Small intestine (tissue), 7 donors: ENCODE results near the gene CASP7. TPM values are rescaled to one million over a fixed set of nuclear protein-coding genes. Genes with fewer than 3 reads are reported as not detected.

Source experiments
- DNase-seq, 2 donors: peaks; one replicate each; pipeline versions ENCODE4 v3.0.0 to v3.0.0-alpha.2; 2013
- FAIRE-seq: peaks from 2 replicates; lab custom pipeline; 2012; peaks lifted over from hg19 to GRCh38; lab: Jason Lieb, UNC
- H3K27ac ChIP-seq, 3 donors: one replicate each; pipeline ENCODE4 v1.5.1; 2013; ENCODE audit warnings: low read length in 2 of 3, mild to moderate bottlenecking in 2 of 3, control low read depth in 1 of 3, inconsistent platforms in 1 of 3, low read depth in 1 of 3, moderate library complexity in 1 of 3
- H3K27me3 ChIP-seq, 3 donors: one replicate each; pipeline ENCODE4 v1.6.1; 2013; ENCODE audit warnings: low read length in 3 of 3, inconsistent platforms in 1 of 3; ENCODE audit not compliant: control insufficient read depth in 3 of 3, insufficient read depth in 3 of 3
- H3K36me3 ChIP-seq, 3 donors: one replicate each; pipeline ENCODE4 v1.6.1; 2013; ENCODE audit warnings: low read length in 3 of 3, inconsistent platforms in 1 of 3, low read depth in 1 of 3, mild to moderate bottlenecking in 1 of 3, moderate library complexity in 1 of 3; ENCODE audit not compliant: control insufficient read depth in 3 of 3, insufficient read depth in 2 of 3
- H3K4me1 ChIP-seq, 3 donors: one replicate each; pipeline ENCODE4 v1.6.1; 2013; ENCODE audit warnings: low read length in 2 of 3, inconsistent platforms in 1 of 3, low read depth in 1 of 3, mild to moderate bottlenecking in 1 of 3, moderate library complexity in 1 of 3; ENCODE audit not compliant: control insufficient read depth in 3 of 3, insufficient read depth in 2 of 3
- H3K4me3 ChIP-seq, 3 donors: one replicate each; pipeline ENCODE4 v1.5.1; 2013; ENCODE audit warnings: low read length in 3 of 3, control low read depth in 1 of 3, inconsistent platforms in 1 of 3, low read depth in 1 of 3, mild to moderate bottlenecking in 1 of 3, moderate library complexity in 1 of 3
- H3K9me3 ChIP-seq, 2 donors: one replicate each; pipeline ENCODE4 v1.6.1; 2013; ENCODE audit warnings: low read depth in 1 of 2, low read length in 1 of 2; ENCODE audit not compliant: control insufficient read depth in 2 of 2, insufficient read depth in 1 of 2
- WGBS, 3 donors: extraction: QIAGEN DNeasy Blood & Tissue Kit; methylation state at CpG; one replicate each; pipeline ENCODE4 v1.1.7; 2013; 5-methylcytosine and 5-hydroxymethylcytosine counted together
- polyA plus RNA-seq, 4 donors: library from polyadenylated mRNA; stranded (reverse) in 3 of 4; unstranded in 1 of 4; fragments of 200-250 nt in 3 of 4; fragments of 120-200 nt in 1 of 4; gene quantifications; one replicate each; pipeline versions ENCODE4 v1.2.1 to v1.2.3, GENCODE V29; 2013
- donor health status: healthy with polysubstance abuse.
- donor health status: control.
- donor health status: control.
- donor health status: Bipolar disorder and iron deficiency.
- donor health status: healthy.

The CASP7 gene
- polyA plus RNA-seq, 4 donors: 33.5 to 139 (median 74.8) TPM

GRCh38 chr10:113754125-113754524, 74.4 kb downstream of the CASP7 start:
- peaks cover 0 to 10% (median 1%) of the 10 kb centered on the region in 3 donors for H3K36me3 ChIP-seq
- H3K4me3 ChIP-seq: peak overlapping the region in 1 of 3 donors; percentile 9
- H3K4me1 ChIP-seq: peaks cover 3 to 36% (median 7%) of the 10 kb centered on the region in 3 donors
- WGBS, 3 donors: 50 to 74% (median 51%) methylated on average over 3 of the region's 3 CpGs
- H3K27me3 ChIP-seq: no peaks in the 10 kb centered on the region
- no peaks in the 10 kb centered on the region for H3K9me3 ChIP-seq
- DNase-seq (no peak), FAIRE-seq (no peak)
- H3K27ac ChIP-seq: peak overlapping the region; percentile 1 to 76 (median 36)

- WGBS, 3 donors: 17 to 63% (median 37%) methylated on average over 9 of the region's 9 CpGs
These were observed 75.1 kb downstream of the CASP7 start for GRCh38 chr10:113754768-113755167.

GRCh38 chr10:113756940-113757543, 77.3 kb downstream of the CASP7 start:
- Histone ChIP-seq H3K4me3 (no peak overlapping the region), H3K9me3 (no peaks in the 10 kb centered on the region), H3K27me3 (no peaks in the 10 kb centered on the region), H3K4me1 (peaks cover 3 to 31% (median 3%) of the 10 kb centered on the region in 3 donors), H3K36me3 (peaks cover 0 to 10% (median 1%) of the 10 kb centered on the region in 3 donors), H3K27ac (no peak overlapping the region)
- FAIRE-seq: no peak
- WGBS, 3 donors: 38 to 70% (median 54%) methylated on average over 12 of the region's 12 CpGs
- peak in 1 of 2 donors; percentile 53 for DNase-seq

More at GRCh38 chr10:113754768-113755167, 75.1 kb downstream of the CASP7 start:
- Histone ChIP-seq H3K27ac (peak overlapping the region; percentile 46 to 76 (median 58)), H3K4me1 (peaks cover 3 to 36% (median 7%) of the 10 kb centered on the region in 3 donors), H3K36me3 (peaks cover 0 to 10% (median 1%) of the 10 kb centered on the region in 3 donors), H3K9me3 (no peaks in the 10 kb centered on the region), H3K4me3 (peak overlapping the region in 1 of 3 donors; percentile 9), H3K27me3 (no peaks in the 10 kb centered on the region)
- FAIRE-seq: no peak
- peak; percentile 82 to 91 for DNase-seq

- FAIRE-seq: peak; percentile 81
- Histone ChIP-seq H3K27ac (no peak overlapping the region), H3K27me3 (no peaks in the 10 kb centered on the region), H3K36me3 (no peaks in the 10 kb centered on the region), H3K4me3 (no peak overlapping the region), H3K9me3 (no peaks in the 10 kb centered on the region), H3K4me1 (peaks cover 0 to 24% (median 0%) of the 10 kb centered on the region in 3 donors)
- WGBS, 3 donors: 9 to 15% (median 9%) methylated on average over 1 of the region's 1 CpG
- peak in 1 of 2 donors; percentile 16 for DNase-seq
These were observed 82.4 kb downstream of the CASP7 start for GRCh38 chr10:113762083-113762482.

GRCh38 chr10:113764582-113764981, 84.9 kb downstream of the CASP7 start:
- no peaks in the 10 kb centered on the region for H3K9me3 ChIP-seq
- peaks cover 2 to 3% (median 2%) of the 10 kb centered on the region in 3 donors for H3K36me3 ChIP-seq
- peak overlapping the region in 1 of 3 donors; percentile 53 for H3K27ac ChIP-seq
- H3K4me1 ChIP-seq: peaks cover 0 to 24% (median 0%) of the 10 kb centered on the region in 3 donors
- FAIRE-seq (no peak), DNase-seq (peak; percentile 42 to 59)
- 29 to 43% (median 41%) methylated on average over 1 of the region's 1 CpG for WGBS, 3 donors
- no peak overlapping the region for H3K4me3 ChIP-seq
- H3K27me3 ChIP-seq: no peaks in the 10 kb centered on the region

- H3K4me1 ChIP-seq: peaks cover 0 to 24% (median 0%) of the 10 kb centered on the region in 3 donors
- H3K9me3 ChIP-seq: no peaks in the 10 kb centered on the region
- H3K27me3 ChIP-seq: no peaks in the 10 kb centered on the region
- peaks cover 4 to 6% (median 5%) of the 10 kb centered on the region in 3 donors for H3K36me3 ChIP-seq
- 15 to 60% (median 27%) methylated on average over 3 of the region's 3 CpGs for WGBS, 3 donors
- H3K4me3 ChIP-seq: no peak overlapping the region
- H3K27ac ChIP-seq: peak overlapping the region in 2 of 3 donors; percentile 62 to 71
- FAIRE-seq: no peak
- DNase-seq: peak; percentile 46 to 70
These were observed 86.2 kb downstream of the CASP7 start for GRCh38 chr10:113765910-113766309.

- no peak overlapping the region for H3K4me3 ChIP-seq
- DNase-seq: peak; percentile 28 to 32
- H3K4me1 ChIP-seq: peaks cover 0 to 20% (median 0%) of the 10 kb centered on the region in 3 donors
- WGBS, 3 donors: 52 to 68% (median 54%) methylated on average over 2 of the region's 2 CpGs
- no peak overlapping the region for H3K27ac ChIP-seq
- H3K9me3 ChIP-seq: no peaks in the 10 kb centered on the region
- H3K36me3 ChIP-seq: peaks cover 4 to 6% (median 5%) of the 10 kb centered on the region in 3 donors
- FAIRE-seq: no peak
- H3K27me3 ChIP-seq: no peaks in the 10 kb centered on the region
These were observed 87.5 kb downstream of the CASP7 start for GRCh38 chr10:113767222-113767621.

- Histone ChIP-seq H3K4me1 (peaks cover 0 to 8% (median 0%) of the 10 kb centered on the region in 3 donors), H3K4me3 (no peak overlapping the region), H3K27ac (no peak overlapping the region), H3K9me3 (no peaks in the 10 kb centered on the region), H3K36me3 (peaks cover 5 to 13% (median 8%) of the 10 kb centered on the region in 3 donors), H3K27me3 (no peaks in the 10 kb centered on the region)
- no peak for FAIRE-seq
- no peak for DNase-seq
- 87 to 90% (median 88%) methylated on average over 4 of the region's 4 CpGs for WGBS, 3 donors
These were observed 90.6 kb downstream of the CASP7 start for GRCh38 chr10:113770346-113770745.
